Caco-2 (cell line): Measurements from ENCODE around the gene ATP2C2. TPM values are rescaled to one million over a fixed set of nuclear protein-coding genes. Genes with fewer than 3 reads are reported as not detected.
"Not testable (repeated sequence)": the region's sequence is repeated elsewhere in the genome, so short reads cannot be mapped to it uniquely, and the experiment has no call there.

Source experiments
- BruUV-seq: library from RNA; stranded (reverse); fragments of 400-500 nt; replicated peaks from 2 replicates; lab custom pipeline; 2021; lab: Mats Ljungman, UMichigan
- CTCF ChIA-PET: fragments of 300-600 bp; sonication (Branson Sonifier 250); formaldehyde crosslinking; loops from one replicate; lab custom pipeline; 2022; ENCODE audit warnings: antibody characterized with exemption; lab: Charles Lee
- POLR2A ChIA-PET: fragments of 300-600 bp; sonication (Branson Sonifier 250); formaldehyde crosslinking; loops from one replicate; lab custom pipeline; 2022; ENCODE audit warnings: antibody characterized with exemption; lab: Charles Lee
- DNase-seq, 2 experiments: peaks; one replicate each; pipeline versions ENCODE4 v3.0.0 to v3.0.0-alpha.2; 2020 to 2022
- H3K27me3 ChIP-seq: replicated peaks from 2 replicates; pipeline ENCODE4 v1.6.0; 2011; ENCODE audit warnings: low read length; ENCODE audit not compliant: control insufficient read depth, insufficient read depth
- H3K36me3 ChIP-seq: 2 replicates; pipeline ENCODE4 v1.5.1; 2011; ENCODE audit warnings: low read length; ENCODE audit not compliant: control insufficient read depth, insufficient read depth
- H3K4me1 ChIP-seq: fragments of 250-450 bp; sonication (Bioruptor Pico); 2 replicates; pipeline ENCODE4 v1.5.1; 2020; ENCODE audit warnings: mild to moderate bottlenecking
- H3K4me3 ChIP-seq: 2 replicates; pipeline ENCODE4 v1.5.1; 2011; ENCODE audit warnings: low read depth, mild to moderate bottlenecking, control low read depth, low read length
- H3K9me3 ChIP-seq: fragments of 250-450 bp; sonication (Bioruptor Pico); 2 replicates; pipeline ENCODE4 v1.5.1; 2020; ENCODE audit warnings: mild to moderate bottlenecking, moderate library complexity
- H3K27ac Mint-ChIP-seq: one replicate; pipeline ENCODE4 v1.8.0; 2022; ENCODE audit warnings: mixed read lengths; ENCODE audit not compliant: unreplicated experiment
- H3K27me3 Mint-ChIP-seq: one replicate; pipeline ENCODE4 v1.8.0; 2022; ENCODE audit warnings: mixed read lengths; ENCODE audit not compliant: insufficient read depth, unreplicated experiment
- H3K36me3 Mint-ChIP-seq: one replicate; pipeline ENCODE4 v1.8.0; 2022; ENCODE audit warnings: mild to moderate bottlenecking, mixed read lengths; ENCODE audit not compliant: insufficient read depth, unreplicated experiment
- H3K4me1 Mint-ChIP-seq: one replicate; pipeline ENCODE4 v1.8.0; 2022; ENCODE audit warnings: low read depth, mixed read lengths; ENCODE audit not compliant: unreplicated experiment
- H3K4me3 Mint-ChIP-seq: one replicate; pipeline ENCODE4 v1.8.0; 2022; ENCODE audit warnings: mild to moderate bottlenecking, moderate library complexity, mixed read lengths; ENCODE audit not compliant: unreplicated experiment
- H3K9me3 Mint-ChIP-seq: one replicate; pipeline ENCODE4 v1.8.0; 2022; ENCODE audit warnings: mixed read lengths; ENCODE audit not compliant: unreplicated experiment
- CTCF ChIP-seq, 2 experiments: fragments of 200-600 bp in 1 of 2; IDR thresholded peaks; 1 replicate in 1 of 2; 2 replicates in 1 of 2; pipeline versions ENCODE4 v1.5.1 to v1.8.0; 2011 to 2022; ENCODE audit warnings: antibody characterized with exemption in 1 of 2, control low read depth in 1 of 2, inconsistent platforms in 1 of 2, low read depth in 1 of 2, low read length in 1 of 2, mild to moderate bottlenecking in 1 of 2, moderate library complexity in 1 of 2; ENCODE audit not compliant: insufficient read depth in 1 of 2, severe bottlenecking in 1 of 2, unreplicated experiment in 1 of 2
- intact Hi-C: fragments of 100-400 bp; cut with micrococcal nuclease; formaldehyde crosslinking; loops from one replicate; pipeline ENCODE4 v1.10.0; 2022; ENCODE audit not compliant: unreplicated experiment
- total RNA-seq: library from RNA; stranded (reverse); gene quantifications from 2 replicates; pipeline ENCODE4 v1.2.3, GENCODE V29; 2022

The ATP2C2 gene
- total RNA-seq, 1 experiment from 2014 or later = 47.0 TPM

- Histone ChIP-seq H3K4me3 (no peak overlapping the region), H3K4me1 (peaks cover 28% of the 10 kb centered on the region), H3K27me3 (no peaks in the 10 kb centered on the region), H3K36me3 (no peaks in the 10 kb centered on the region), H3K9me3 (no peaks in the 10 kb centered on the region)
- peaks cover 23% of the 10 kb centered on the region for H3K4me1 Mint-ChIP-seq
- no peaks in the 10 kb centered on the region for H3K27me3 Mint-ChIP-seq
- intact Hi-C loops = loop anchor here (1.0 kb wide), 1 partner anchor 78 kb away; no protein-coding TSS in a partner anchor
- H3K9me3 Mint-ChIP-seq = no peaks in the 10 kb centered on the region
- ChIA-PET CTCF (no interaction called here), POLR2A (interaction anchor here (0.7 kb wide), 1 partner anchor 29 kb away, joined by 3 read pairs; the partner anchor contains the start of gene ATP2C2)
- H3K27ac Mint-ChIP-seq = peak overlapping the region; percentile 94
- BruUV-seq = TSS peak; percentile 49
- peaks cover 17% of the 10 kb centered on the region for H3K36me3 Mint-ChIP-seq
- peak overlapping the region; percentile 71 for H3K4me3 Mint-ChIP-seq
- TF ChIP-seq CTCF (IDR thresholded peaks at IDR 0.05; ENCODE audit: insufficient read depth in 1 of 2, low read depth in 1 of 2, low read length in 1 of 2, severe bottlenecking in 1 of 2, unreplicated experiment in 1 of 2) = peak; percentile 42 to 57
- peak in 1 of 2 experiments; percentile 26 for DNase-seq
Measured at GRCh38 chr16:84397090-84397489, 28.8 kb downstream of the ATP2C2 start.

GRCh38 chr16:84398701-84399100, 30.4 kb downstream of the ATP2C2 start:
- TSS peak; percentile 12 for BruUV-seq
- H3K36me3 ChIP-seq = no peaks in the 10 kb centered on the region
- no peak overlapping the region for H3K27ac Mint-ChIP-seq
- peaks cover 17% of the 10 kb centered on the region for H3K36me3 Mint-ChIP-seq
- ChIA-PET CTCF (no interaction called here), POLR2A (no interaction called here)
- peaks cover 28% of the 10 kb centered on the region for H3K4me1 ChIP-seq
- TF ChIP-seq CTCF (IDR thresholded peaks at IDR 0.05; ENCODE audit: insufficient read depth in 1 of 2, low read depth in 1 of 2, low read length in 1 of 2, severe bottlenecking in 1 of 2, unreplicated experiment in 1 of 2) = no peak
- no peak overlapping the region for H3K4me3 Mint-ChIP-seq
- H3K27me3 Mint-ChIP-seq = no peaks in the 10 kb centered on the region
- H3K4me3 ChIP-seq = no peak overlapping the region
- no peaks in the 10 kb centered on the region for H3K27me3 ChIP-seq
- no peak for DNase-seq
- no peaks in the 10 kb centered on the region for H3K9me3 ChIP-seq
- H3K4me1 Mint-ChIP-seq = peaks cover 23% of the 10 kb centered on the region
- intact Hi-C loops = no loop called here
- no peaks in the 10 kb centered on the region for H3K9me3 Mint-ChIP-seq

GRCh38 chr16:84399912-84400311, 31.6 kb downstream of the ATP2C2 start:
- peaks cover 15% of the 10 kb centered on the region for H3K4me1 Mint-ChIP-seq
- peaks cover 22% of the 10 kb centered on the region for H3K4me1 ChIP-seq
- POLR2A ChIA-PET, CTCF ChIA-PET, H3K4me3 Mint-ChIP-seq, DNase-seq, H3K4me3 ChIP-seq, H3K27me3 Mint-ChIP-seq, H3K27me3 ChIP-seq, H3K27ac Mint-ChIP-seq, intact Hi-C loops, BruUV-seq, H3K36me3 ChIP-seq, H3K9me3 ChIP-seq, H3K9me3 Mint-ChIP-seq: not testable (repeated sequence)
- peaks cover 13% of the 10 kb centered on the region for H3K36me3 Mint-ChIP-seq

- H3K36me3 Mint-ChIP-seq = peaks cover 22% of the 10 kb centered on the region
- H3K9me3 Mint-ChIP-seq, BruUV-seq, H3K9me3 ChIP-seq, intact Hi-C loops, DNase-seq, H3K4me1 Mint-ChIP-seq, H3K27ac Mint-ChIP-seq, H3K36me3 ChIP-seq, H3K4me3 ChIP-seq, H3K27me3 Mint-ChIP-seq, H3K4me1 ChIP-seq, POLR2A ChIA-PET, H3K4me3 Mint-ChIP-seq, CTCF ChIA-PET, H3K27me3 ChIP-seq: not testable (repeated sequence)
Measured at GRCh38 chr16:84403435-84403834, 35.1 kb downstream of the ATP2C2 start.
